Astrocyte of the spinal cord (primary cell): ENCODE results near the gene CDC73.

ENCODE experiments used
- DNase-seq: peaks from one replicate; pipeline ENCODE4 v3.0.0; 2011; ENCODE audit warnings: low read depth, low spot score
- H3K4me3 ChIP-seq: 2 replicates; pipeline ENCODE4 v1.5.1; 2011; ENCODE audit warnings: low read depth, mild to moderate bottlenecking, low read length, moderate library complexity
- CTCF ChIP-seq: IDR thresholded peaks from 2 replicates; pipeline ENCODE4 v1.5.1; 2012; ENCODE audit warnings: low read depth, mild to moderate bottlenecking, low read length, inconsistent platforms
- in situ Hi-C: cut with HindIII; loops from 2 replicates; pipeline ENCODE4 v1.10.0; 2017; ENCODE audit warnings: low sequenced_read_pairs

Gene CDC73

DNA sequence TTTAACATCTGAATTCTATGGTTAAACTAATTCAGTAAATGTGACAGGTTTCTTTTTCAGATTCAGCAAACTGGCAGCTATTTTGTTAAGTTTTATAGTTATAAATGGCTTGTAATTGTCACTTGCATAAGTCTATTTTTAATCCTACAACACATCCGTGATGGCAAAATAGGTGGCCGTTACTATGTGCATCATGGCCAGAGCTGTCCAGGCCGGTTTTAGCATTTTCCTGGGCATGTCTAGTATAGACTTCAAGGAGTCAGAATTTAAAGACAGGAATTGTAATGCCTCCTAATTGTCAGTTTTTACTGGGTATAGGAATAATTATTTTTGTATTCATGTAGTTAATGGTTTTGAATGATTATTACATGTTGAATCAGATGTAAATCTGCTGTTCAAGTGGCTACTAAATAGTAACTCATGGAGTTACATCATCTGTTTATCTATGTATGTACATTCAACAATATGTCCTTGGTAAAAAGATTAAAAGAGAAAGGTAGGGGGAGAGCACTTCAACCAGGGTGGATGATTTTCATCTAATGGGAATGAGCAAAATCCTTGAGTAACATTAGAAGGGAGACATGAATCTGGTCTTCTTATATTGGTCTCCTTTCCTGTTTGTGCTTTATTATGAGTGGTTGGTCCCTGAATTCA lies 67.7 kb downstream of the CDC73 start:
- no peak for DNase-seq
- no peak overlapping the region for H3K4me3 ChIP-seq
- in situ Hi-C loops: no loop called here
- no peak for TF ChIP-seq CTCF

DNA sequence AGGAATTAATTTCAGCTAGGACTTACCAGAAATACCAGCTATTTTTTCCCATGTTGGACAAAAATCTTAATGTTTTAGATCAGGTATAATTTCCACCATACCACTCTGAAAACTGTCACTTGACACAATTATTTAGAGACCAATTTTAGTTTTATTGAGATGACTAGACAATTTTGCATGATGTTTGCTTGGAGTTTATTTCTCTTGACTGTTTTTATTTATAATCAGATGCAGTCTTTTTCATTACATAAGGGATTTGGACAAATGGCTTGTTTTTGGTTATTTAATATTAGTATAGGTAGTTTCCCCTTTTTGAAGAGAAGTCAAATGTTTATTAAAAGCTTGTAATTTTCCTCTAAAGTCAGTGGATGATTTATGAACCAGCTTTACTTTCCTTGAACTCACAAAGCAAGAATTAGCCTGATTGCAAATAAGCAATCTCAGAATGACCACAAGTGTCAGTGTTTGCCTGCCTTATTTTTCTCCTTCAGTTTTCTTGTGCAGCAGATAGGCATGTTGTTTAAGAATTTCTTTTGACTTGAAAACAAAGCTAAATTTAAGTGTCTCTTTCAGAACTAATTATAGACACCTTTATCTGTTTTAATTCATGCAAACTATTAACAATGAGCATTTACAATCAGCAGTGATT lies 68.4 kb downstream of the CDC73 start:
- no peak overlapping the region for H3K4me3 ChIP-seq
- TF ChIP-seq CTCF: peak; percentile 33
- DNase-seq: peak; percentile 18
- in situ Hi-C loops: no loop called here

DNA sequence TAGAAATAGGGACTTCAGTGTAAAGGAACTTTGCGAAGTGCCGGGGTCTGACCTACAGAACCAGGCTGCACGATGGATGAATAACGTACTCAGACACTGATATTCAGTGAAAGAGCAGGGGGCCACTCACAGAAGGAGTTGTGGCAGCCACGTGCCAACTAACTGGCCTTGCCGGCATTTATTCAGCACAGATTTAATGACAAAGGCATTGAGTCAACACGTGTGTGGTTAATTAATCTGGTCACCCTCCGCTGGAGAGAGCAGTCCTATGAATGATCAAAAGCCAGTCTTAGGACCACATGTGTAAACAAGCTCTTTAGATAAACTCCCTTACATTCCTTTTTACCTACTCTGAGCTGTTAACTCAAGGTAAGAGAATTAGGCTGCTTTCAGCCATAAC lies 70.8 kb downstream of the CDC73 start:
- no peak for DNase-seq
- in situ Hi-C loops: no loop called here
- no peak overlapping the region for H3K4me3 ChIP-seq
- no peak for TF ChIP-seq CTCF

- TF ChIP-seq CTCF: no peak
- in situ Hi-C loops: no loop called here
Measured at GRCh38 chr1:193199940-193200339, 78.1 kb downstream of the CDC73 start.

GRCh38 chr1:193201021-193201420 lies 79.2 kb downstream of the CDC73 start:
- in situ Hi-C loops: no loop called here
- no peak for DNase-seq
- TF ChIP-seq CTCF: no peak
- H3K4me3 ChIP-seq: no peak overlapping the region

More at GRCh38 chr1:193199940-193200339, 78.1 kb downstream of the CDC73 start:
- no peak overlapping the region for H3K4me3 ChIP-seq
- DNase-seq: no peak

DNA sequence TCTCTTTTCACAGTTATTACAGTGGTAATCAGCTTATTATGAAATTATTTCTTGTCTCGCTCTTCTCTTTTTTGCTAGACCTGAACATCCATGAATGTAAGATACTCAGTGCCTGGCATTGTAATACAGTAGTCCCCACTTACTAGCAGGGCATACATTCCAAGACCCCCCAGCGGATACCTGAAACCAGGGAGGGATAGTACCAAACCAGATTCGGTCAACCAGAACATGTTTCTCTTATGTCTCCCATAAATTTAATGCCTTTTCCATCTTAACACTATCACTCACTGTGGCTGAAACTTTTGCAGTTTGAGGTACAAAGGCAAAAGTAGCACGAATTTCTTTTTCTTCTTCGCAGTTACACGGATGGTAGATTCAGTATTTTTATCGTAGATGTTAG lies 89.2 kb downstream of the CDC73 start:
- in situ Hi-C loops: no loop called here
- no peak overlapping the region for H3K4me3 ChIP-seq
- no peak for TF ChIP-seq CTCF
- DNase-seq: no peak
